ENCODE data around the gene CEP41. TPM values are rescaled to one million over a fixed set of nuclear protein-coding genes. Genes with fewer than 3 reads are reported as not detected.

Gene CEP41
- polyA plus RNA-seq, 1 donor from 2014 or later: 47.0 TPM

GRCh38 chr7:130425796-130426195 lies 15.0 kb downstream of the CEP41 start:
- Histone ChIP-seq H3K36me3 (ENCODE audit: insufficient read depth, low read length) (no peaks in the 10 kb centered on the region), H4K20me1 (ENCODE audit: insufficient read depth) (no peaks in the 10 kb centered on the region), H2AFZ (ENCODE audit: low read depth, low read length) (no peak overlapping the region), H3K9me2 (ENCODE audit: insufficient read depth, low read length) (no peaks in the 10 kb centered on the region), H3K9ac (ENCODE audit: low read length) (no peak overlapping the region), H3K27ac (ENCODE audit: low read length) (peak overlapping the region; percentile 74), H3K4me2 (ENCODE audit: low read length) (no peak overlapping the region), H3K79me2 (replicated peaks; ENCODE audit: insufficient read depth, low read length) (peaks cover 23% of the 10 kb centered on the region), H3K27me3 (ENCODE audit: insufficient read depth, low read depth, low read length) (no peaks in the 10 kb centered on the region), H3K4me3 (ENCODE audit: low read length) (no peak overlapping the region), H3K9me3 (ENCODE audit: low read length) (no peaks in the 10 kb centered on the region), H3F3A (ENCODE audit: insufficient read depth, low read length, poor library complexity, severe bottlenecking) (no peaks in the 10 kb centered on the region)
- TF ChIP-seq TAF1 (IDR thresholded peaks at IDR 0.05; ENCODE audit: low read depth) (no peak), POLR2AphosphoS5 (IDR thresholded peaks at IDR 0.05) (no peak), RAD21 (conservative IDR thresholded peaks at IDR 0.05) (no peak), EP300 (conservative IDR thresholded peaks at IDR 0.05; ENCODE audit: poor library complexity, severe bottlenecking) (no peak), MXI1 (conservative IDR thresholded peaks at IDR 0.05; ENCODE audit: poor library complexity, severe bottlenecking) (no peak), EZH2 (IDR thresholded peaks at IDR 0.05; ENCODE audit: borderline replicate concordance, insufficient read depth, low read length, poor library complexity, severe bottlenecking) (no peak), SMC3 (conservative IDR thresholded peaks at IDR 0.05; ENCODE audit: poor library complexity) (no peak), CTCF (IDR thresholded peaks at IDR 0.05; ENCODE audit: poor library complexity, severe bottlenecking) (no peak)

- Histone ChIP-seq H3K4me2 (ENCODE audit: low read length) (no peak overlapping the region), H3K36me3 (ENCODE audit: insufficient read depth, low read length) (no peaks in the 10 kb centered on the region), H3K27ac (ENCODE audit: low read length) (no peak overlapping the region), H3K9ac (ENCODE audit: low read length) (no peak overlapping the region), H3K9me2 (ENCODE audit: insufficient read depth, low read length) (no peaks in the 10 kb centered on the region), H3K79me2 (replicated peaks; ENCODE audit: insufficient read depth, low read length) (peaks cover 23% of the 10 kb centered on the region), H3F3A (ENCODE audit: insufficient read depth, low read length, poor library complexity, severe bottlenecking) (no peaks in the 10 kb centered on the region), H3K4me3 (ENCODE audit: low read length) (no peak overlapping the region), H3K9me3 (ENCODE audit: low read length) (no peaks in the 10 kb centered on the region), H3K27me3 (ENCODE audit: insufficient read depth, low read depth, low read length) (no peaks in the 10 kb centered on the region), H2AFZ (ENCODE audit: low read depth, low read length) (no peak overlapping the region), H4K20me1 (ENCODE audit: insufficient read depth) (no peaks in the 10 kb centered on the region)
- no peak for TF ChIP-seq RAD21 (conservative IDR thresholded peaks at IDR 0.05)
- TF ChIP-seq REST (IDR thresholded peaks at IDR 0.05; ENCODE audit: borderline replicate concordance): no peak
- TF ChIP-seq MXI1 (conservative IDR thresholded peaks at IDR 0.05; ENCODE audit: poor library complexity, severe bottlenecking): no peak
- no peak for TF ChIP-seq SMC3 (conservative IDR thresholded peaks at IDR 0.05; ENCODE audit: poor library complexity)
- TF ChIP-seq EP300 (conservative IDR thresholded peaks at IDR 0.05; ENCODE audit: poor library complexity, severe bottlenecking): no peak
- no peak for TF ChIP-seq EZH2 (IDR thresholded peaks at IDR 0.05; ENCODE audit: borderline replicate concordance, insufficient read depth, low read length, poor library complexity, severe bottlenecking)
- TF ChIP-seq CTCF (IDR thresholded peaks at IDR 0.05; ENCODE audit: poor library complexity, severe bottlenecking): no peak
Measured at GRCh38 chr7:130423501-130424037, 17.2 kb downstream of the CEP41 start.

All from neural cell (in vitro differentiated cells).